Activated CD8-positive, alpha-beta T cell treated with anti-CD3 and anti-CD28 coated beads for 36 hours (primary cell): ENCODE measurements around the gene KCNJ6. TPM values are rescaled to one million over a fixed set of nuclear protein-coding genes. Genes with fewer than 3 reads are reported as not detected.
A peak's percentile ranks its signal among the peaks of the same experiment; 100 is the strongest.

ENCODE experiments used
- ATAC-seq: fragments of 200-7000 bp; cut with Tn5 transposase; one replicate; pipeline ENCODE4 v1.10.0; 2021; ENCODE audit warnings: mild to moderate bottlenecking, moderate library complexity
- CTCF ChIA-PET: fragments of 350-600 bp; sonication (Branson Sonifier 250); formaldehyde crosslinking; loops from one replicate; lab custom pipeline; 2021; ENCODE audit warnings: antibody characterized with exemption; lab: Charles Lee
- POLR2A ChIA-PET: fragments of 350-600 bp; sonication (Branson Sonifier 250); formaldehyde crosslinking; loops from one replicate; lab custom pipeline; 2021; ENCODE audit warnings: antibody characterized with exemption; lab: Charles Lee
- DNase-seq: peaks from one replicate; pipeline ENCODE4 v3.0.0-alpha.2; 2020
- H3K27ac Mint-ChIP-seq: one replicate; pipeline ENCODE4 v1.8.0; 2021; ENCODE audit warnings: mild to moderate bottlenecking, mixed read lengths
- H3K27me3 Mint-ChIP-seq: one replicate; pipeline ENCODE4 v1.8.0; 2021; ENCODE audit warnings: mixed read lengths
- H3K36me3 Mint-ChIP-seq: one replicate; pipeline ENCODE4 v1.8.0; 2021; ENCODE audit warnings: low read depth, mixed read lengths
- H3K4me1 Mint-ChIP-seq: one replicate; pipeline ENCODE4 v1.8.0; 2021; ENCODE audit warnings: low read depth, mixed read lengths
- H3K4me3 Mint-ChIP-seq: one replicate; pipeline ENCODE4 v1.8.0; 2021; ENCODE audit warnings: mild to moderate bottlenecking, moderate library complexity, mixed read lengths
- H3K9me3 Mint-ChIP-seq: one replicate; pipeline ENCODE4 v1.8.0; 2021; ENCODE audit warnings: mixed read lengths
- intact Hi-C: fragments of 100-400 bp; cut with micrococcal nuclease; formaldehyde crosslinking; loops from one replicate; pipeline ENCODE4 v1.10.0; 2022
- total RNA-seq, 2 experiments: library from RNA; stranded (reverse); gene quantifications; one replicate each; pipeline ENCODE4 v1.2.3, GENCODE V29; 2021
- TF ChIP-seq, protein P1 (sequence below): fragments of 200-600 bp; IDR thresholded peaks from one replicate; pipeline ENCODE4 v1.8.0; 2022; ENCODE audit warnings: antibody characterized with exemption, mild to moderate bottlenecking

The KCNJ6 gene
- total RNA-seq, 2 experiments from 2014 or later = not detected

DNA sequence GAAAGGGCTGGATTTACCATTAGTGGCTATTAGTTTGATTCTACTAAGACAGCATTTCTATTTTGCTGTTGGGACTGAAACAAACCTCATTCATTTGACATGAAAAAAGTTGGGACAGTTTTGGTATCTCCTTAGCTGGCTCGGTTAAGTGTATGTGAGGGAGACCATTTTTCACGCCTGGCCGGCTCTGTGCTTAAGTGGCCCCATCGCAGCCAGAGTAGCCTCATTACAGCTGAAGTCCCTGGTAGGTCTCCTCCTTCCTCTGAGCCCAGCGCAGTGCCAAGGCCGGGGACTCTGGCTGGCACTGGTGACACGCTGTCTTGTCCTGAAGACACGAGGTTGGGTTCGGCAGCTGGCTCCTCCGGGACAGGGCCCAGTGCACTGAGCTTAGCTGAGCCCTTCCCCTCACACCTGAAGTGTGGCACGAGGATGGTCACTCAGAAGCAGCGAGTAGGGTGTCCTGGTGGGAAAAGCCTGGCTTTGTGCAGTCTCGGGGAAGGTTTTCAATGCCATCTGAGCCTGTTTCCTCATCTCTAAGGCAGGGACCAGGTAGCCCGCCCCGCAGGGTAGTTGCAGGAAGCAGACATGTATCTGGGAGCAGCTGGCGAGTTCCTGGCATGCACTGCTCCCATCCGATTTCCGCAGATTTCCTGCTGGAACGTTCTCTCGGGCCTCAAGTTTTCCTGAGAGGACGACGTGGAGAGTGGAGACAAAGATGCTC lies 353.2 kb downstream of the KCNJ6 start:
- DNase-seq (no peak), ATAC-seq (no peak)
- CTCF ChIA-PET = interaction anchor here (0.5 to 1.8 kb wide), 15 partner anchors 8 to 342 kb away, joined by 3 to 8 read pairs (median 4); partner anchors contain the start of gene VPS26C
- intact Hi-C loops = no loop called here
- no peaks in the 10 kb centered on the region for H3K27me3 Mint-ChIP-seq
- POLR2A ChIA-PET = interaction anchor here (0.6 to 1.4 kb wide), 10 partner anchors 9 to 355 kb away, joined by 3 to 7 read pairs (median 4); partner anchors contain the start of gene DYRK1A
- TF ChIP-seq, protein P1, sequence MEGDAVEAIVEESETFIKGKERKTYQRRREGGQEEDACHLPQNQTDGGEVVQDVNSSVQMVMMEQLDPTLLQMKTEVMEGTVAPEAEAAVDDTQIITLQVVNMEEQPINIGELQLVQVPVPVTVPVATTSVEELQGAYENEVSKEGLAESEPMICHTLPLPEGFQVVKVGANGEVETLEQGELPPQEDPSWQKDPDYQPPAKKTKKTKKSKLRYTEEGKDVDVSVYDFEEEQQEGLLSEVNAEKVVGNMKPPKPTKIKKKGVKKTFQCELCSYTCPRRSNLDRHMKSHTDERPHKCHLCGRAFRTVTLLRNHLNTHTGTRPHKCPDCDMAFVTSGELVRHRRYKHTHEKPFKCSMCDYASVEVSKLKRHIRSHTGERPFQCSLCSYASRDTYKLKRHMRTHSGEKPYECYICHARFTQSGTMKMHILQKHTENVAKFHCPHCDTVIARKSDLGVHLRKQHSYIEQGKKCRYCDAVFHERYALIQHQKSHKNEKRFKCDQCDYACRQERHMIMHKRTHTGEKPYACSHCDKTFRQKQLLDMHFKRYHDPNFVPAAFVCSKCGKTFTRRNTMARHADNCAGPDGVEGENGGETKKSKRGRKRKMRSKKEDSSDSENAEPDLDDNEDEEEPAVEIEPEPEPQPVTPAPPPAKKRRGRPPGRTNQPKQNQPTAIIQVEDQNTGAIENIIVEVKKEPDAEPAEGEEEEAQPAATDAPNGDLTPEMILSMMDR = no peak
- peaks cover 8% of the 10 kb centered on the region for H3K9me3 Mint-ChIP-seq
- H3K27ac Mint-ChIP-seq = peak overlapping the region; percentile 100
- peaks cover 23% of the 10 kb centered on the region for H3K4me1 Mint-ChIP-seq
- no peaks in the 10 kb centered on the region for H3K36me3 Mint-ChIP-seq
- peak overlapping the region; percentile 95 for H3K4me3 Mint-ChIP-seq

DNA sequence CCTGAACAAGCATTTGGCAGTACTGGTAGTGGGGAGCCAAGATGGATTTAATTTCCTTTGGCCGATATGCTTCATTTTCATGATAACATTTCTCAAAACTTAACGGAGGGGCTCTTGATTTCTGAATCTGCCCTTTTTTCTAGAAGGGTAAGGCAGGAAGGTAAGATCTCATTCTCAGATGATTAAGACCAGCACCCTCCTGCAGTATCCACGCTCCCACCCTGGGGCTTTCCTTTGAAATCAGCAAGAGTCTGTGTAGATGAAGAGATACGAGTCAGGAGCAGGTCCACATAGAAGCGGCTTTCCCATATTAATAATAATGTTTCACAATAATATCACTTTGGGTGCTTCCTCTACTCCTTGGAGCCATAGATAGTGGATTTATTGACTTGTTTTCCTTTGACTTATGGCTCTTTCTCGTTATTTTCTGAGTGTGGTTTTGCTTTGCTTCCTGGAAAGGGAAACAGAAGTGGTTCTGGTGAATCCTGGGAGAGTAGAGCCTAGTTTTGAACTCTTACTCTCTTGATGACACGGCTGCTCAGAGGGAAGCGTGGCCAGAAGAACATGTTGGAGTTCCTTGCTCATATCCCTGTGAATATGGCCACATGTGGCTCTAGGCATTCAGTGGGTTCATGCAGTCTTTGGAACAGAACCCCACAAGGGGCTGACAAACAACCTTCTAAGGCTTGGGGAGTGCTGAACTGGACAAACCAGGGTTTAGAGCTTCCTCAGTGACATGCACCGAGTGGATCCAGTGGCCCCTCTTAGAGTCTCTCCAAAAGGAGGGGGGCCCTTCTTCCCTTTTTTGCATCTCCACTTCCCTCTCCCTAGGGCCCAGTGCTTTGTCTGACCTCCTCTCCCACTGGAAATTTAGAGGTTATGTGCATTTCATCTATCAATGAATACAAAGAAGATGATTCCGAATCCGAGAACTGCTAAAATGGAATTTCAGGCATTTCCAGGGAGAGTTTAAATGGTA lies 354.0 kb downstream of the KCNJ6 start:
- intact Hi-C loops = no loop called here
- DNase-seq = no peak
- Mint-ChIP-seq H3K9me3 (peaks cover 8% of the 10 kb centered on the region), H3K27me3 (no peaks in the 10 kb centered on the region), H3K4me1 (peaks cover 23% of the 10 kb centered on the region), H3K27ac (peak overlapping the region; percentile 100), H3K36me3 (no peaks in the 10 kb centered on the region), H3K4me3 (peak overlapping the region; percentile 95)
- ChIA-PET POLR2A (interaction anchor here (0.6 kb wide), 1 partner anchor 89 kb away, joined by 3 read pairs; no protein-coding TSS in a partner anchor), CTCF (no interaction called here)
- ATAC-seq = no peak
- TF ChIP-seq, protein P1 = no peak

DNA sequence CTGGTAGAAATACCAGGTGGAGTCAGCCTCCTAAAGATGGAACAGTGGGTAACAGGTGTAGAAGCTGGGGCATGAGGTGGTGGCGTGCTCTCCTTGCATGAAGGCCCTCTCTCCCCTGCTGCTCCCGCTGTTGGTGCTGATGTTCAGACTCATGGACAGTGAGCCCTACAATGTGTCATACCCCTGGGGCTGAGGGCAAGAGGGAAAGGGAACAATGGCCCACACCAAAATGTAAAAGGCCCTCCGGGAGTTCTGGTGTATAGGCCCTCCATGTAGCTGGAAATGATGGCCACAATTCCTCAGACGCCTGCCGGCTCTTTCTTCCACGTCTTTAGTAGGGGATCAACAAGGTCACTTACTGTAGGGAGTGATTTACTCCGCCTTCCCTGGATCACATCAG lies 354.8 kb downstream of the KCNJ6 start:
- intact Hi-C loops = no loop called here
- no peaks in the 10 kb centered on the region for H3K36me3 Mint-ChIP-seq
- no peak for ATAC-seq
- CTCF ChIA-PET = no interaction called here
- H3K4me1 Mint-ChIP-seq = peaks cover 23% of the 10 kb centered on the region
- H3K27me3 Mint-ChIP-seq = no peaks in the 10 kb centered on the region
- H3K27ac Mint-ChIP-seq = no peak overlapping the region
- DNase-seq = no peak
- TF ChIP-seq, protein P1 = no peak
- no peak overlapping the region for H3K4me3 Mint-ChIP-seq
- POLR2A ChIA-PET = no interaction called here
- H3K9me3 Mint-ChIP-seq = peaks cover 8% of the 10 kb centered on the region

DNA sequence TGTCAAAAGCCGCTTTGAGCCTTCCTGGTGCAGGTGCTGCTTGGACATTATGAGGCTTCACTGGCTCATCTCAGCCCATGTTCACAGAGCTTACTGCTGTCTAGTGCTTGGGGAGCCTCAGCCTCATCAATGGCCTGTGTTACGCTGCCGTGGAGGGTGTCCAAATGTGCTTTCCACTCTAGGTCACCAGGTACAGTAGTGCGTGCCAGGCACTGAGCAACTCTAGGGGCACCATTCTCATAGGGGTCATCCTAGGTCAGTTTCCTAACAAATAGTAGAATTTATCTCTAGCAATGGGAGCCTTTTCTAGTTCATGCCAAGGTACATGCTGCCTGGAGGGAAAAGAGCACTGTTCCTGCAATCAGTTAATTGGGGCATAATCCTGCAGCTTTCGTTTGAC lies 355.9 kb downstream of the KCNJ6 start:
- ChIA-PET CTCF (no interaction called here), POLR2A (no interaction called here)
- intact Hi-C loops = no loop called here
- Mint-ChIP-seq H3K27ac (no peak overlapping the region), H3K36me3 (no peaks in the 10 kb centered on the region), H3K9me3 (peaks cover 8% of the 10 kb centered on the region), H3K27me3 (peaks cover 1% of the 10 kb centered on the region), H3K4me1 (peaks cover 19% of the 10 kb centered on the region), H3K4me3 (no peak overlapping the region)
- DNase-seq (no peak), ATAC-seq (no peak)
- TF ChIP-seq, protein P1 = no peak
